OCI-LY7 (cell line): ENCODE results near the gene LRPAP1.

Experiments
- CTCF ChIP-seq: fragments of 200-600 bp; sonication (generic); conservative IDR thresholded peaks from 2 replicates; pipeline ENCODE4 v1.5.1; 2014; ENCODE audit warnings: mild to moderate bottlenecking, antibody characterized with exemption, low read length, moderate library complexity, mixed read lengths
- EZH2phosphoT487 ChIP-seq: fragments of 200-600 bp; sonication (generic); IDR thresholded peaks from 2 replicates; pipeline ENCODE4 v1.6.1; 2018; ENCODE audit warnings: low read depth, borderline replicate concordance, mild to moderate bottlenecking, mixed run types, antibody characterized with exemption, low read length, moderate library complexity, mixed read lengths

GRCh38 chr4:3531879-3532750 is at the start of gene LRPAP1:
- TF ChIP-seq CTCF (no peak), EZH2phosphoT487 (no peak)
